MM.1S (cell line): ENCODE results near the gene FRAT2.

Experiments used
- EZH2 ChIP-seq: fragments of 300-600 bp; sonication (generic); optimal IDR thresholded peaks from 2 replicates; pipeline ENCODE3; 2017; ENCODE audit warnings: low read depth, mild to moderate bottlenecking, antibody characterized with exemption, low read length, mixed read lengths
- TF ChIP-seq, protein P1 (sequence below): fragments of 300-600 bp; sonication (generic); IDR thresholded peaks from 2 replicates; pipeline ENCODE4 v1.5.1; 2016; ENCODE audit warnings: antibody characterized with exemption, low read length, mixed read lengths

DNA sequence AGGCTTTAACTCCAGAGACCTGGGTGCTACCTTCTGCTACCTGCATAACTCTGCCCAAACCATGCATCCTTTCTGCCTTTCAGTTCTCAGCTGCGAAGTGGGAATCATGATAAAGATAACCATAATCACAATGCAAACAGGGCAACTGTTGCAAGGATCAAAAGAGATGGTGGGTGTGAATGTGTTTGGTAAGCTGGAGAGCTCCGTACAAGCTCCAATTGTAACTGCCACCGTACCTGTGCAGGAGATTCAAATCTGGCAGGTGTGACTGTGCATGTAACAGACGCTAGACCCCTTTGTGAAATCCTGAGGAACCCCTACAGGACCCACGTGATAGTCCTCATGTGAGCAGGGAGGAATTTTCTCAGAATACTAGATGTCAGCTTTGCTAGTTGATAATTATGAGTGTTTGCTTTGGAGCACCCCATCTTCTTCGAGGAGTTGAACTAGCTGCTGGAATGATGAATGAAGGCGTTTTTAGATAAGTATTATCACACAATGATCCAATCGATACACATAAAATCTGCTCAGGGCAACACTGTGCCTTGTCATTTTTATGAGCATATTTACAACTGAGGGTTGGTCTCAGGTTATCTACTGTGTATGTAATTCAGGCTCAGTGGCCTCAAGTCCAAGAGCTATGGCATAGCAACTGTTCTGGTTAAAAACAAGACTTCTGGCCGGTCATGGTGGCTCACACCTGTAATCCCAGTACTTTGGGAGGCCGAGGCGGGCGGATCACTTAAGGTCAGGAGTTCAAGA, 15.4 kb upstream of the FRAT2 start:
- TF ChIP-seq EZH2: no peak
- TF ChIP-seq, protein P1, sequence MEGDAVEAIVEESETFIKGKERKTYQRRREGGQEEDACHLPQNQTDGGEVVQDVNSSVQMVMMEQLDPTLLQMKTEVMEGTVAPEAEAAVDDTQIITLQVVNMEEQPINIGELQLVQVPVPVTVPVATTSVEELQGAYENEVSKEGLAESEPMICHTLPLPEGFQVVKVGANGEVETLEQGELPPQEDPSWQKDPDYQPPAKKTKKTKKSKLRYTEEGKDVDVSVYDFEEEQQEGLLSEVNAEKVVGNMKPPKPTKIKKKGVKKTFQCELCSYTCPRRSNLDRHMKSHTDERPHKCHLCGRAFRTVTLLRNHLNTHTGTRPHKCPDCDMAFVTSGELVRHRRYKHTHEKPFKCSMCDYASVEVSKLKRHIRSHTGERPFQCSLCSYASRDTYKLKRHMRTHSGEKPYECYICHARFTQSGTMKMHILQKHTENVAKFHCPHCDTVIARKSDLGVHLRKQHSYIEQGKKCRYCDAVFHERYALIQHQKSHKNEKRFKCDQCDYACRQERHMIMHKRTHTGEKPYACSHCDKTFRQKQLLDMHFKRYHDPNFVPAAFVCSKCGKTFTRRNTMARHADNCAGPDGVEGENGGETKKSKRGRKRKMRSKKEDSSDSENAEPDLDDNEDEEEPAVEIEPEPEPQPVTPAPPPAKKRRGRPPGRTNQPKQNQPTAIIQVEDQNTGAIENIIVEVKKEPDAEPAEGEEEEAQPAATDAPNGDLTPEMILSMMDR: no peak
